ENCODE measurements around the gene DZIP1. TPM values are rescaled to one million over a fixed set of nuclear protein-coding genes. Genes with fewer than 3 reads are reported as not detected.

DZIP1 gene
- total and polyA plus RNA-seq, 2 of the 8 experiments (the other 6 are each of a cell fraction or from before 2014, with no cell fraction given) = 7.6 to 24.6 TPM

GRCh38 chr13:95552539-95553441 is 91.7 kb downstream of the DZIP1 start, which contains the start of gene CLDN10 (continued):
- TF ChIP-seq YY1 (IDR thresholded peaks at IDR 0.05; ENCODE audit: low read depth, low read length) (0 out of 2 replicates have a peak, but pooled peaks have one; percentile 7), EGR1 (IDR thresholded peaks at IDR 0.05; ENCODE audit: borderline replicate concordance, low read depth, low read length) (peak; percentile 61; the same call in 1 of the 2 replicates), TAF1 (IDR thresholded peaks at IDR 0.05; ENCODE audit: low read depth, low read length) (peak; percentile 69), SRF (IDR thresholded peaks at IDR 0.05; ENCODE audit: low read depth, low read length) (0 out of 2 replicates have a peak, but pooled peaks have one; percentile 12), NANOG (IDR thresholded peaks at IDR 0.05; ENCODE audit: insufficient read depth, low read depth, low read length, poor library complexity, severe bottlenecking) (peak; percentile 17), POLR2AphosphoS5 (IDR thresholded peaks at IDR 0.05; ENCODE audit: low read depth, low read length) (peak; percentile 87), E2F6 (IDR thresholded peaks at IDR 0.05) (peak; percentile 52), CTCF (IDR thresholded peaks at IDR 0.05; ENCODE audit: control extremely low read depth in 1 of 3, insufficient read depth in 1 of 3, low read depth in 1 of 3, low read length in 3 of 3) (peak; percentile 51 to 89 (median 75)), RBBP5 (IDR thresholded peaks at IDR 0.05; ENCODE audit: borderline replicate concordance, low read depth, low read length) (0 out of 2 replicates have a peak, but pooled peaks have one; percentile 29), TEAD4 (IDR thresholded peaks at IDR 0.05; ENCODE audit: low read depth, low read length) (no peak), PHF8 (conservative IDR thresholded peaks at IDR 0.05; ENCODE audit: low read depth, low read length) (peak; percentile 49; the same call in 1 of the 2 replicates), SP2 (IDR thresholded peaks at IDR 0.05; ENCODE audit: low read length) (no peak), KDM1A (IDR thresholded peaks at IDR 0.05; ENCODE audit: borderline replicate concordance, low read length) (no peak), ASH2L (IDR thresholded peaks at IDR 0.05; ENCODE audit: low read length) (peak; percentile 75), MAX (IDR thresholded peaks at IDR 0.05) (no peak; the same call in 1 of the 2 replicates), TCF12 (IDR thresholded peaks at IDR 0.05; ENCODE audit: low read depth, low read length) (no peak), SIX5 (IDR thresholded peaks at IDR 0.05; ENCODE audit: low read depth, low read length) (no peak), POLR2A (IDR thresholded peaks at IDR 0.05; ENCODE audit: control extremely low read depth in 1 of 2, low read depth in 2 of 2, low read length in 2 of 2) (peak in 1 of 2 experiments; percentile 80; a peak in 2 of 3 replicates), FOSL1 (IDR thresholded peaks at IDR 0.05; ENCODE audit: insufficient read depth, low read depth, low read length) (no peak), RAD21 (IDR thresholded peaks at IDR 0.05 in 1 of 2, conservative IDR thresholded peaks at IDR 0.05 in 1 of 2; ENCODE audit: low read depth in 2 of 2, low read length in 2 of 2) (peak; percentile 51 to 64)

Data from H1 (cell line).